IPS-NIHi7 (cell line): ENCODE measurements around the gene SLC12A7.
"Not testable (repeated sequence)": the region's sequence is repeated elsewhere in the genome, so short reads cannot be mapped to it uniquely, and the experiment has no call there.

Experiments used
- DNase-seq: peaks from one replicate; pipeline ENCODE4 v3.0.0; 2012; ENCODE audit warnings: mixed read lengths; ENCODE audit errors: extremely low spot score

Gene SLC12A7

DNA sequence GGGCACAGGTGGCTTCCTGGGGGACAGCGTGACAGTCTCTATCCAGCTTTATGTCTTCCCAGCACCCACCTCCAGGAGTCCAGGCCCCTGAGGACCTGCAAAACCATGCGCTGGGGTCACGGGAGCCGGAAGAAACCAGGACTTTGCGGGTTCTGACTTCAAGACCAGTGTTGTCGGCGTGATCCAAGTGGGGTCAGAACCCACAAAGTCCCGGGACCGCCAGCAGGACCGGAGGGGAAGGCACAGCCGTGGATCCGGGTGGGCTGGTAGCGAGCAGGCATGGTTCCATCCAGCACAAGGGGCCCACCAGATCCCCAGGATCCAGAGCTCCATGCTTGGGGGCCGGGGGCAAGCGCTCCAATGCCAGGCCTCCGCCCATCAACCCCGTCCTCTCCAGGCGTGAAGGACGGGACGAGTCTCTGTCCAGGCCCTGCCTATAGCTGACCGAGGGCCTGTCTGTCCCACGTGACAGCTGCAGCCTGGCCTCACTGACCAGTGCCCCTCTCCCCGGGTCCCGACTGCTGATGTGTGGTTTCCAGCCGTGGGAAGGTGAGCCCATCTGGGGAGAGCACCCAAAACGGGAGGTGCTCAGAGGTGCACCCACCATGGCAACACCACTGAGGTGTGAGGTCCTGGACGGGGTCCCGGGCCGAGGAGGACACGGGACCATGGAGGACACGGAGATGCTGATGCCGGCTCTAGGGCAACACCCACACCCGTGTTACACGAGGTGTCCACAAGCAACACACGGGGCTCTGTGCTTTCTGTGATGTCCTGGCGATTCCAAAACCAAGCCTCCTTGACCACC is 48.9 kb downstream of the SLC12A7 start:
- DNase-seq = no peak

DNA sequence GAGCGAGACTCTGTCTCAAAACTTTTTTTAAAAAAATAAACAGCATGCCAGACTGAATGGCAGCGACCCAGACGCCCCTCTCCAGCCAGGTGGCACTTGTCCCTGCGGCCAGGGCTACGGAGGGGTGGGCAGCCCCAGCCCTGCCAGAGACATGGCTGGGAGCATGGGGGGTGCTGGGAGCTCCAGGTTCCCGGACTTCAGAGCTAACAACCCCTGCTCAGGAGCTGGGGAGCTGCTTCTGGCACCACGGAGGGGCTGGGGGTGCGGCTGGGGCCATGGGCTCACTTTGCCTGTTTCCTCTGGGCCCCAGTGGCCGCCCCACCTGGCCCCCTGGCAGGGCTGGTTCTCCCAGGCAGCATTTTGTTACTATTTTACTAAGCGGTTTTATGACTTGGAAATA is 49.9 kb downstream of the SLC12A7 start:
- no peak for DNase-seq

GRCh38 chr5:1061292-1061691 is 50.6 kb downstream of the SLC12A7 start:
- DNase-seq = not testable (repeated sequence)

DNA sequence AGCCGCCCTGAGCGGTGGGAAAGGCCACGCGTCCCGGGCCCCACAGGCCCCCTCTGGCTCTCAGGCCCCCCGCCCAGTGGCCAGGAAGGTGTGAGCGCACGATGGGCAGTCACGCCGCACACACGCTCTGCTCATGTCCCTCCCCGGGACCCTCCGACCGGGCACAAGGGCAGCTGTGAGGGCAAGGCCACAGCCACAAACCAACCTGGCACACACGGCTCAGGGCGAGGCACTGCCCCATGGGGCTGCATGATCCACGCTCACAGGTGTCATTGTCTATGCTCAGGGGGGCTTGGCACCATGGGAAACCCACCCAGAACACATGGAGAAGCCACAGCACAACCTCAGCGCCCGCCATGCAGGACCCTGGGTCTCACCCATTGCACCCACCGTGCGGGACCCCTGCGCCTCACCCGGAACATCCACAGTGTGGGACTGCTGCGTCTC is 51.3 kb downstream of the SLC12A7 start:
- no peak for DNase-seq

DNA sequence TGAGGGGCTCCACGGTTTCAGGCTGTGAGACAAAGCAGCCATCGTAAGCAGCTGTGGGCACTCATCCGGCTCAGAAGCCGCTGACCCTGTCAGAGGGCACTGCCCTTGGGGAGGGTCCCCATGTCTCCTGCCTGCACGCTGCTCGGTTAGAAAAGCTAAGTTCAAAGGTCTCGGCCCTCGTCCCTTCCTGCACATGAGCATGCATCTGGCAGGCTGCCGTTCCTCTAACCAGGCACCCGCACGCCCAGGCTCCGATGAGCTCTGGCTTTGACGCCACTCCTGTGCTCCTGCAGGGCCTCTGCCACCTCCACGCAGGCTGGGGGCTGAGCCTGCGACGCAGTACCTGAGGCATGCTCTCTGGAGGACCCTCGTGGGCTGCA is 52.0 kb downstream of the SLC12A7 start:
- no peak for DNase-seq

DNA sequence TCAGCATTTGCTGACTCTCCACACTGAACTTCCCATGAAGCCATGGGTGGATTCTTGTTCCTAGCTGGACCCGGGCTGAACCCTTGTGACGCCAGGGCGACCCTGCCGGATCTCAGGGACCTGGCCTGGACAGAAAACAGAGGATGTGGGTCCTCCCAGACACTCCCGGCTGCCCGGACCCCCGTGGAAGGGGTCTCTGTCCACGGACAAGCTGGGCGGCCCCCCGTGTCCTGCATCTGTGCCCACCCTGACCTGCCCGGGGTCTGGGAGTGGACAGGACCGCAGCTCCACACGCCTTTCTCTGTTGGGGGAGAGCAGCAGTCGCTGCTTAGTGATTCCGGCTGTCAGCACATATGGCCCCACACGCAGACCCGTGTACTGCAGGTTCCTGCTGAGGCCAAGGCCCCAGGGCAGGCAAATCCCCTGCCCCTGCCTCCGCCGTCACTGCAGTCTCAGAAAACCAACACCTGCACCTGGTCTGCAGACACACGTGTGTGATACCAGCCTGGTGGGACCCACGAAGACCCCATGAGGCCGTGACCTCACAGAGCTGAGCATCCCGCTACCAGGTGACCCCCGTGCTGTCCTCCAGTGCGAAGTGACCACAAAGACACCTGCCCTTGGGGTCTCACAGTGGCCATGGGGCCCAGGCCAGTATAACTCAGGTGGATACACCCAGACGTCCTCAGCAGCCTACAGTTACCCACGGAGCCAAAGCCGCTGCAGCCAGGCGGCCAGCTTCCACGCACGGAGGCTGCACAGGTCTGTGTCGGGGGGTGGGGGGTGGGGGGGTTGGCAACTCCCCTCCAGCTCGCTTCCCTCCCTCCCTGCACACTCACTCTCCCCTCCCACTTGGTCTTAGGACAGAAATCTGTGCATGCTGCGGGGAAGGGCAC is 52.6 kb downstream of the SLC12A7 start:
- DNase-seq = no peak

GRCh38 chr5:1058083-1058945 is 53.5 kb downstream of the SLC12A7 start:
- DNase-seq = no peak

GRCh38 chr5:1057485-1058082 is 54.3 kb downstream of the SLC12A7 start:
- DNase-seq = no peak

DNA sequence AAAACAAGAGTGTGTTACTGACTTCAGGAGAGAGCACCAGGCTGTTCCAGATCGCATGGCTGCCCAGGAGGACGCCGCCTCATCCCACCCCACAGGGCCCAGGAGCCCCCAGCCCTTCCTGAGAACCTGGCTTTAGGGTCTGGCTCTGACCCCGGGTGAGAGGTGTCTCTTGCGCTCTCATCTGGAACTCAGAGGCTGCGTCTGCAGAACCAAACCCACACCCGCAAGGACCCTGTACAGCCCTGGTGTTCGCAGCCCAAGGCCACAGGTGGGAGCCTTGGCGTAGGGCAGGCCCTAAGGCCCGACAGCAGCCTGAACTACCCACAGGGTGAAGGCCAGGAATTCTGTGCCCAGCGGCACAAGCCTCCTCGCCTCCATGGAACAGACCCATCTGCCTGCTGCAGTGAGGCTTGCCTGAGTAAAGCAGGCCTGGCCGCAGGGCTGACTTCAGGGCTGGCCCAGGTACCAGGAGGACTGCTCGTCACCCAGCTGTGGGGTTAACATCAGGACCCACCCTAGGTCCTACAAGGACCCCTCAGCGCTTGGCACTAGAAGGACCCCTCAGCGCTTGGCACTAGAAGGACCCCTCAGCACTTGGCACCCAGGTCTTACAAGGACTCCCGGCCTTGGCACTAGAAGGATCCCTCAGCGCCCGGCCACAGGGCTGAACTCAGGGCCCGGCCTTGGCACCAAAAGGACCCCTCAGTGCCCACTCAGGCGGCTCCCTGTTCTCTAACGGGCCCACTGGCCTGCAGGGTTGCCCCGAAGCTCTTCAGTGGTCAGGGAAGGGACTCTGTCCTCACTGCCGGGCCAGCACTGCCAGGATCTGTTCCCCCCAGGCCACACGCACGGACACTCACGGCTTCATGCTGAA is 55.0 kb downstream of the SLC12A7 start:
- no peak for DNase-seq

- no peak for DNase-seq
These were observed 55.8 kb downstream of the SLC12A7 start for GRCh38 chr5:1055896-1056610.

DNA sequence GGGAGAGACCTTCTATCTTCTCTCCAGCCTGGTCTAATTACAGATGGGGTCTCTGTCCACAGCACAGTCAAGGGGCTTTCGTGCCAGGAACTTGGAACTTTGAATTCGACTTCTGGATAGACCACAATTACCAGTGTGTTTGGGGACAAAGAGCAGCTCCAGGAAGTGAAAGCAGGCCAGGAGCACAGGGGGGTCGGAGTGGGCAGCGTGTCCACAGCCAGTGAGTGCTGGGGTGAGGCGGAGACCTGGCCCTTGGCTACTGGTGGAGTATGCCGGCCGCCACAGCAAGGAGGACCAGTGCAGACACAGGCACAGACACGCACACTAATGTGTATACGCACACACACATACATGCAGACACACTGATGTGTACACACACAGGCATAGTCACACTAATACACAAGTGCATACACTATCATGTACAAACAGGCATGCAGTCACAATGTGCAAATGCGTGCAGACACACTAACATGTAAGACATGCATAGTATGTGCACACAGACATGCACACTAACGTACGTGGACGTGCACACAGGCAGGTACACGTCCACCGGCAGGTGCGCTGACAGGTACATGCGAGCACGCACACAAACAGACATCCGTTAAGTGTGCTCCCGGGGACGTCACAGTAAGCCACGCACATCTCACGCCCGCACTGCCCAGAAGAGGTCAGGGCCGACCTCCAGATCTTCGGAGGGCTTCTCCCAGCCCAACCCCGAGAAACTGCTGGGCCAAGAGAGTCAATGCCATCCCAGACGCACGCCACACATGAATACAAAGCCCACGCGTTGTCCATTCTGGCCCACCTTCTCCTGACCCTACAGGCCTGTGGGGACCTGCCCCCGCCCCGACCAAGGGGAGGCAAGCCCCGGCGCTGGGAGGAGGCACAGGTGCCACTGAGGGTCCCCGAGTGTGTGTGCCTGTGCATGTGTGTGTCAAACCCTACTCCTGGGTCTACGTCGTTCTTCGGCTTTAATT is 56.8 kb downstream of the SLC12A7 start:
- no peak for DNase-seq

DNA sequence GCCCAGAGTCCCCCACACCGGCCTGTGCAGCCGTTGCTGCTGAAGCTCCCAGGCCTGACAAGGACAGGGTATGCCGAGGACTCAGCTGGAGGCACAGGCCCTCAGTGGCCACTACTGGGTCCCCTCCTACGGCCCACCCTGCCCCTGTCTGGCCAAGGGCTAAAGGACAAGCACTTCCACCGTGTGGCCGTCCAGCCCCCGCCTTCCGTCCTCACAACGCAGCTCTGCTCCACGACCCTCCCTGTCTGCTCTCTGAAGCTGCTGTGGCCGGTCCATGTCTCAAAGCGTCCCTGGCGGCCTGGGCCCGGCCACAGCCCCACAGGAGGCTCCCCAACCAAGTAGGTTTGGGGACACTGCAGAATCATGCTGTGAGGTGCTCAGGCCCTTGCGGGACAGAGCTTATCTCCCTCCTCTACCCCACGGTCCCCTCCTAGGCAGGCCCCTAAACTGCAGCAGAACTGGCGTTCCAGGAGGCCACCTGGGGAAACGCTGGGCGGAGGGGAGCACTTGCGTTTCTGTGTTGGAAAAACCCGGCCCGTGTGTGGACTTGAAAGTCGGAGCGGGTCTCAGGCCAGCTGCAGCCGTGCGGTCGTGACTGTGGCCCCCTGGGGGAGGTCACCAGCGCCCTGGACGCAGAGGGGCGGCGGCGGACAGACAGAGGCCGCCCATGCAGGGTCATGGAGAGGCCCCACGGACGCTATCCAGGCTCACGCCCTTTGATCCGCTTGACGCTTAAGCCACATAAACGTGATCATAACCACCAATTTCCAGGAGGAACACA is 57.7 kb downstream of the SLC12A7 start:
- DNase-seq = no peak

DNA sequence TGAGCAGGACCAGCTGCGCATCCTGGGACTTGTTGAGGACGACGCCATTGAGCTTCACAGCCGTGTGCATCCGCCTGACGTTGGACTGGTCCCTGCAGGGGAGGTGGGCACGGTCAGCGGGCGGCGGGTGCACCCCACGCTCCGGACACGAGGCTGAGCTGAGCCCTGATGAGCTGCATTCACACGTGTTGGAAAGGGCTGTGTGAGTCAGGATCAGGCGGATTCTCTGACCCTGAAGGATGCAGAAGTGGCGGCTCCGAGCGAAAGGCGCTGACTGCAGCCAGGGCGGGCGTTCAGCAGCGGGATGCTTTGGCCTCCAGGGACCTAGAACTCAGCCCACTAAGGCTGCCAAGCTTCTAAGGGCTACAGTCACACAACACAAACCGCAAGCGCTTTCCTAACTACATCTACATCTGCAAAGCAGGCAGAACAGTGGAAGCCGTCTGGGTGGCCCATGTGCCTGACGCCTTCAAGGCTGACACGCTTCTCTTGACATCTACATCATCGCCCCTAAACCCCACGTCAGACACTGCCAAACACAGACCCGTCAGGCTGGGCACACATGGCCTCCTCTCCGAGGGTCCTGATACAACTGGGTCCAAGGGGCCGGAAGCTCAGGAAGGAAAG is 58.4 kb downstream of the SLC12A7 start:
- no peak for DNase-seq

- no peak for DNase-seq
These were observed 59.0 kb downstream of the SLC12A7 start for GRCh38 chr5:1052641-1053390.

GRCh38 chr5:1052076-1052475 is 59.8 kb downstream of the SLC12A7 start:
- no peak for DNase-seq

DNA sequence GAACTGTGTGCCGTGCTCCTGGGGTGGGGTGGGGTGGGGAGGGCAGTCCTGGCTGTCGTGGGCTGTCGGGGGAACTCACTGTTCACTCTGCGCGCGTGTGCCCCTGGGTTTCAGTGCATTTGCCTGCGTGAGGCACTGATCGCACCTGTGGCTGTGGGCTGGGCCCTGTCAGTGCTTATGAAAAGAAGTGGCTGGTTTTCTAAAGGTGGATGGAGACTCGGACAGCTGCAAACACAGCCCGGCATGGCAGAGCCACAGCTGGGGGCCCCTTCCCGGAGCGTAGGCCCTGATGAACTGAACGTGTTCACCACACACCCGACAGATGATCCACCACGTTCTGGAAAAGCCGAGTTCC is 60.5 kb downstream of the SLC12A7 start:
- no peak for DNase-seq
